HG03196 (cell line): ENCODE results near the gene DOK3.
A peak's percentile ranks its signal among the peaks of the same experiment; 100 is the strongest.

Experiments used
- ATAC-seq: cut with Tn5 transposase; IDR thresholded peaks from one replicate; pipeline ENCODE4 v1.9.1; 2021; ENCODE audit not compliant: unreplicated experiment

Gene DOK3

DNA sequence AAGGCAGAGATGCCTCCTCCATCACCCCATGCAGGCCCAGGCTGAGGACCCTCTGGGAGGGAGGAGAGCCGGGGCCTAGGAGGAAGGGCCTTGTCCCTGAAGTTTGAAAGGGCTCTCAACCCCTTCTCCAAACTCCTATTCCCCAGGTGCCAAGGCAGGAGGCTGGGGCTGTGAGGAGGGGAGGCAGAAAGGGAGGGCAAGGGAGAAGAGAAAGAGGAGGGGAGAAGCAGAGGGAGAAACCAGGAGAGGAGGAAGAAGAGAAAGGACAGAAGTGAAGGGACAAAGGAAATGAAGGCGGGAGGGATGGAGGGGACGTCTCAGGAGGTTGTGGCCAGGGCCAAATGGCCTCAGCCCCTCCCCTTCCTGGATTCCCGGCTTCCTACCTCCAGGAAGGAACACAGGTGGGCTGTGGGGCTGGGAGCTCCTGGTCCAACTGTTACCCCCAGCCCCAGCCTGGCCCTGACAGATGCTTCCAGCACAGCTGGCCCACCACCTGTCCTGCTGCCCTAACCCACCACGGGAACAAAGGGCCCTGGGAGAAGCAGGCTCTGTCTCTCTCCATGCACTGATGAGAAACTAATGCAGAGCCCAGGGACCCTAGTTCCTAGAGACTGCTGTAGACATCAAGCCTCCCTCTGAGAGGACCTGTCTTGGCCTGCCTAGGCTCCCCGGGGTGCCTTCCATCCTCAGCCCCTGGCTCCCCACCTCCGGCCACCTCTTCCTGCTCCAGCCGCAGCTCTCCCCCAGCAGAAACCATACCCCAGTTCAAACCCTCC lies 39.7 kb downstream of the DOK3 start:
- ATAC-seq: no peak

- no peak for ATAC-seq
These were observed 40.7 kb downstream of the DOK3 start for GRCh38 chr5:177468685-177469628.

DNA sequence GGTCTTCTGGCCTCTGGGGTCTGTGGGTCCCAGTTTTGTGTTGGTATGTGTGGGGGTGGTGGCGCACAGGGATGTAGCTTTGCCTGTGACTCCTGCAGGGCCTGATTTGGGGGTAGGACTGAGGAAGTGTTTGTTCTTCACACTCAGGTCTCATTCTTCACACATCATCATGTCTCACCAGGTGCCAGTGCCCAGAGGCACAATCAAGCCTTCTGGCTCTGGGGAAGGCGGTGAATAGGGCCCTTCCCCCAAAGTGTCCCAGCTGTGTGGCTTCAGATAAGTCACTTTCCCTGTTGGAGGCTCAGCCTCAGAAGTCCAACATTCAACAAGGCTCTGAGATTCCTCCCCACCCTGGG lies 41.3 kb downstream of the DOK3 start:
- ATAC-seq: no peak

GRCh38 chr5:177467436-177467835 lies 42.2 kb downstream of the DOK3 start:
- no peak for ATAC-seq

- no peak for ATAC-seq
These were observed 42.8 kb downstream of the DOK3 start for GRCh38 chr5:177466861-177467260.

DNA sequence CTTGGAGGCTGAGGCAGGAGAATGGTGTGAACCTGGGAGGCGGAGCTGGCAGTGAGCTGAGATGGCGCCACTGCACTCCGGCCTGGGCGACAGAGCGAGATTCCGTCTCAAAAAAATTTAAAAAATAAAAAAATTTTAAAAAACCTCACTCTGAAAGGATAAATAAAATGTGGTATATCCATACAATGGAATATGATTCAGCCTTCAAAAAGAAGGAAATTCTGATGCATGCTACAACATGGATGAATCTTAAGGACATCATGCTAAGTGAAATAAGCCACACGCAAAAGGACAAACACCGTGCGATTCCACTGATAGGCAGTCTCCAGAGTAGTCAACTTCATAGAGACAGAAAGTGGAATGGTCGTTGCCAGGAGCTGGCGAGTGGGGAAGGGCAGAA lies 44.6 kb downstream of the DOK3 start:
- ATAC-seq: no peak

DNA sequence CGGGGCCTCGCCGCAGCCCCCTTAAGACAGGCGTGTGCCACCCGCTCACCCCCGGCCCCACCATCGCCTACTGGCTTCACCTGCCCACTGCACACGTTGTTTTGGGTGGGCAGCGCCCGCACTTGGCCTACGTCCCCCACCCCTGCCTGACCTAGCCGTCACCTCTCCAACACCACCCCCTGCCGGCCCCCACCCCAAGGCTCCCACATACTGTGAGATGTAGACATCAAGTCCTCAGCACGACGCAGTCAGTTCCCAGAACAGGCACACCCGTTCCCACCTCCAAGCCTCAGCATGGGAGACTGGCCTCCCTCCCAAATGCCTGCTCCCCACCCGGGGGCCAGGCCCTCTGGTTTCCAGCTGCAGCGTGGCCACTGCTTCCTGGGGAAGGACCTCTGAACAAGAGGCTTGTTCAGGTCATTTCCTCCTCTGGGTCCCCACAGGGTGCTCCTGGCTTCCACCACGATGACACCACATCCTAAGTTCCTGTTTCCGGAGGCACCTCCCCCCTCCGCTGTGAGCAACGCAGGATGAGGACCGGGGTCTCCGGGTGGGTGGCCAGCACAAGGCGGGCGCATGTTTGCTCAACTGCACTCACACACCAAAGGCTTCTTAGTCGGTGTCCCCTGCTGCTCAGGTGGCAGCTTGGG lies 47.5 kb downstream of the DOK3 start:
- ATAC-seq: no peak

DNA sequence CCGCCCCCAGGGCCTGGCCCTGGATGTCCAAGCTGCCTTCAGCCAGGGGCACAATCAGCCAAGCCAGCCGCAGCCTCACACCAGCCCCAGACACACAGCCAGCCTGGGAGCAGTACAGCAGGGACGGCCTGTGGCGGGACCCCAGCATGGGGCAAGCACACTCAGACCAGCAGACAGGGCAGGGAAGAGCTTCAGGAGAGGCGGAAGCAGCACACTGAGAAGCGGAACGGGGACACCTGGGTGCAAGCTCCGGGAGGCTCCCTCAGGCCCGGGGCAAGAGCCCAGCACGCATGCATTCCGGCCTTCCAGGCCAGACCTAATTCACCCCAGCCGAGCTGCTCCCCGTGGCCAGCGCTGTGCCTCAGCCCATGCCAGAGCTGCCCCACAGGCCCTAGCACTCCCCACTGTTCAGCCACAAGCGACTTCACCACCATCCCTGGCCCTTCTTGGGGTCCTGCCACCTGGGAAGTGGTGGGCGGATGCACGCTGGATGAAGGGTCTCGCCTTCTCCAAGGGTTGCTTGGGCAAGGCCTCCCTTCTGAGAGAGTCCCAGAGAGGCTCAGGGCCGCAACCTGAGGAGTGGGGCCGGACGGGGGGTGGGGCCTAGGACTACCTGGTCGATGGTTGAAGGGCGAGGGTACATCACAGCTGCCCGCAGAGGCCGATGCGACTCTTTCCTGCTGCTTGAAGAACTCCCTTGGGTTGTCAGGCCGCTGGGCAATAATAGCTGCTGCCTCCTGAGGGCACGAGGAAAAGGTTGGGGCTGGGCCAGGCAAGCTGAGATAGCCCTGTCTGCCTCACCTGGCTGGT lies 49.6 kb downstream of the DOK3 start:
- ATAC-seq: no peak

DNA sequence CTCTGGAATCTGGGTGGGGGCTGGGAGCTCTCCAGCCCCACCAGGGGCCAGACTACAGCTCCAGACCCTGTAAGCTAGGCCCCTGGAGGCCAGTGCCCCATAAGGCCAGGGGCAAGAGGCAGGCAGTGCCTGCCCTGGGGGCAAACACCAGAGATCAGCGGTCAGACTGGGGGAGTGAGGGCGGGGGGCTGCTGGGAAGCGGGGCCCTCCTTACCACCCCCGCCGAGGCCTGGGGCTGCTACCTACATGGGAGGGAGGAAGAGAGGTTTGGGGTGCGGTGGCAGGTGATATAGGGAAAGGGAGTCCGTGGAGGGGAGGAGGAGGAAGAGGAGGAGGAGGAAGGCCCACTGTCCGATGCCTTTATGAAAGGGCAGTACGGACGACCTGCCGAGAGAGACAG lies 50.3 kb downstream of the DOK3 start:
- no peak for ATAC-seq

DNA sequence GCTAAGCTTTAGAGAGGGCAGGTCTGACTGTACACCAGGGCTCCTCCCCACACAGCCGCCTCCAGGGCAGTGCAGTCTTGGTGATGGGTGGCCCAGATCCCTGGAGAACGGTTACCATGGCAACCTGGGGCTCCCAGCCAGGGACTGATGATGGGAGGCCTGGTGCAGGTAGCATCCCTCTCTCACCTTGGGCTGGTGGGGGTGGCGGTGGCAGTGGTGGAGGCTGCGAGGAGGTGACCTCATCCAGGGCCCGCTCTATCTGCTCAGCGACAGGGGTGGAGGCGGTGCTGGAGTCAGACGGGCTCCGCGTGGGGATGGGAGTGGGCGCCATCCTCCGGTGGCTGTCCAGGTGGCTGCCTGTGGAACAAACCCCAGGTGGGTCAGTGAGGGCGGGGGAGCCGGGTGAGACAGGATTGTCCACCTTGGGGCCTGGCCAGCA lies 50.7 kb downstream of the DOK3 start:
- ATAC-seq: no peak

GRCh38 chr5:177457852-177458681 lies 51.6 kb downstream of the DOK3 start:
- no peak for ATAC-seq

DNA sequence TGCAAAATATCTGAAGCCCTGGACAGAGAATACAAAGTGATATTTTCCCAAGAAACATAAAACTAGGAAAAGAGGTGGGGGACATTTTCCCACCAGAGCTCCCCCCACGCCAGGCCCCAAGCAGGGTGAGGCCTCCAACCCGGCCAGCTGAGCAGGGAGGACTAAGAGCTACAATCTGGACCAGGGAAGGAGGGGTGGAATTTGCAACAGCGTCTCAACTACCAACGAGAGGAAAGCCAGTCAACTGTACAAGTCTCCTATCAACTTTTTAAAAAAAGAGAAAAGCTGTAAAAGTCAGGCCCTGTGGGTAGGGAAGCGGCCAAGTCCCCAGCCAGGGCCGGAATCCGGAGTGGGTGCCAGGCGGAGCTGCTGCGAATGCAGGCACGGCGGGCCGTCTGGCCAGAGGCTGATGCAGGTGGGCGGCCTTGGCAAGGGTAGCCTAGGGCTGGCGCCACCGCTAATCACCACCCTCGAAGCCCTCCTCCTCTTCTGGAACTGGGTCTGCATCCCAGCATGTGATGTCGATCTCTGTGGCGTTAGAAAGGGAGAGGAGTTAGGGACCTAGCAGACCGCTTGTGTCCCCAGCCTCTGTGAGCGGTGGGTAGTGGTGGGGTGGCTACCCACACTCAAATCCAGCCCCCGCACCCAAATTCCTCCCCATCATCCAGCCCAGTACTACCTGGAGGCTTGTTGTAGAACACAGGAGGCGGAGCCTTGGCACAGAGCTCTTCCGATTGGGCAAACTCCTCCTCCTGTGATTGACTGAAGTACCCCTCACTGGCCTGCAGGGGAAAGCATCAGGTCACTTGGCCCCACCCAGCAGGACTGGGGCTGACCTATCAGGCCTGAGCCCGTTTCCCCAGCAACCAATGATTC lies 52.4 kb downstream of the DOK3 start:
- ATAC-seq: peak; percentile 32

DNA sequence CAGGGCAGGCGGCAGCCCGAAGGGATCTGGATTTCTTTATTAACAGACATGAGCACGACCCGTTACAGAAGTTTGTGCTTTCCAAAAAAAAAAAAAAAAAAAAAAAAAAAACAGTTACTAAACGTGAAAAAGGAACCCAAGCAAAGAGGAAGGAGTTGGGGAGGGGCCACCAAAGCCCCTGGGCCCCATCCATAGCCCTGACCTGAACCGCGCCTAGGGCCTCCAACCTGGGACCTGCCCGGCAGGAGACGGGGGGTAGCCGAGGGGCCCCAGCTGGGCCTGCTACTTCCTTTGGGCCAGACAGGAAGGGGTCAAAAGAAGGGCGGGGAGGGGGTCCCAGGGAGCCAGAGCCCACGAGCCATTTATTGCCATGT lies 53.0 kb downstream of the DOK3 start:
- no peak for ATAC-seq

GRCh38 chr5:177455661-177456590 lies 53.7 kb downstream of the DOK3 start:
- peak; percentile 26 for ATAC-seq

- peak; percentile 46 for ATAC-seq
These were observed 54.5 kb downstream of the DOK3 start for GRCh38 chr5:177455036-177455660.

GRCh38 chr5:177454397-177455035 lies 55.1 kb downstream of the DOK3 start:
- peak; percentile 49 for ATAC-seq

- peak; percentile 0 for ATAC-seq
These were observed 55.7 kb downstream of the DOK3 start for GRCh38 chr5:177453852-177454396.
